ENCODE results near the gene CDH13.

CDH13 gene

DNA sequence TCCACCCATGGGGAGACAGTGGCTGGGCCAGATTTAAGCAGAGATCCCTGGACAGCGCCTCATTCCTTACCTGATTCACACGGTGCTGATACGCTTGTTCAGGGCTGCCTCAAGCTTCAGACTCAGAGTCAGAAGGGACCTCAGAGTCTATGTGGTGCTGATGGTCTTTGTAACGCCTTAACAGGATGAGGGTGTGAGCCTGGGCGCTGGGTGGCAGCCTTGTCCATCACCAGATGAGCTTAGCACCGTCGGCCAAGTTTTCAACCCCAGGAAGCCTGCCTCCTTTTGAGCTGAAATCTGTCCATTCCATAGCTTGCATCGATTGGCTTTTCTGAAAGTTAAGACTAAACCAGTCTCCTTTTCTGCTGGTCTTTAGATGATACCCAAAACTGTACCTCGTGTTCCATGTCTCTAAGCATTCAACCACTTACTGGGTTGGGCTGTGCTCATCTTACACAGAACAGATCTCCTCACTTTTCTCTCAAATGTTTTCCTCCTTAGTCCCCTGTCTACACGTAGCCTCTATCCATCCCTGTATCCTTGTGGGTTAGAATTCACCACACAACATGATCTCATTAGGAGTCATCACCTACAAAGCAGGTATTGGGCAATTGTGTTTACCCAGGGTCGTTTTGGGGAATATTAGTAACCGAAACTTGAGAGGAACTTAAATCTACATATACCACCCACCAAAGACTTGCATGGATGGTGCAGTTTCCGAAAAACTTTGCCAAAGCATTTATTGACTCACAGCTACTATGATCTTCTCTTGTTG, 573.4 kb downstream of the CDH13 start:
- Histone ChIP-seq H3K36me3 (ENCODE audit: control insufficient read depth in 2 of 2, insufficient read depth in 2 of 2, low read length in 2 of 2) (no peaks in the 10 kb centered on the region), H3K27me3 (ENCODE audit: control insufficient read depth in 1 of 2, insufficient read depth in 2 of 2, low read length in 2 of 2) (no peaks in the 10 kb centered on the region), H3K4me1 (ENCODE audit: control insufficient read depth, insufficient read depth, low read length) (no peaks in the 10 kb centered on the region), H3K9me3 (ENCODE audit: control insufficient read depth in 2 of 2, low read length in 2 of 2) (no peaks in the 10 kb centered on the region), H3K27ac (ENCODE audit: low read length) (no peak overlapping the region), H3K9ac (ENCODE audit: low read length in 2 of 2) (no peak overlapping the region), H3K4me3 (ENCODE audit: low read length in 2 of 2) (no peak overlapping the region)

DNA sequence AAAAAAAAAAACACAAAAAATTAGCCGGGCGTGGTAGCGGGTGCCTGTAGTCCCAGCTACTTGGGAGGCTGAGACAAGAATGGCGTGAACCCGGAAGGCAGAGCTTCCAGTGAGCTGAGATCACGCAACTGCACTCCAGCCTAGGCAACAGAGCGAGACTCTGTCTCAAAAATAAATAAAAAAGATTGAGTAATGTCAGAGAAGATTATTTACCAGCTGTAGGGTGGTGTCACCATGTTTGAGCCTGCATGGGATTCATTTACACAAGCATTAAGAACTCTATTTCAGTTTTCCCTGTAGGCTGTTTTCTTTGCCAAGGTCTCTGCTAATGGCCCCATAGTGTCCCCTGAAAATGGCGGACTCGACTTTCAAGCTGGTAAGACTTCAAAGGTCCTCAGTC, 575.0 kb downstream of the CDH13 start:
- H3K27me3 ChIP-seq (ENCODE audit: control insufficient read depth in 1 of 2, insufficient read depth in 2 of 2, low read length in 2 of 2): no peaks in the 10 kb centered on the region
- no peak overlapping the region for H3K27ac ChIP-seq (ENCODE audit: low read length)
- no peaks in the 10 kb centered on the region for H3K36me3 ChIP-seq (ENCODE audit: control insufficient read depth in 2 of 2, insufficient read depth in 2 of 2, low read length in 2 of 2)
- H3K4me1 ChIP-seq (ENCODE audit: control insufficient read depth, insufficient read depth, low read length): no peaks in the 10 kb centered on the region
- H3K9ac ChIP-seq (ENCODE audit: low read length in 2 of 2): no peak overlapping the region
- H3K9me3 ChIP-seq (ENCODE audit: control insufficient read depth in 2 of 2, low read length in 2 of 2): no peaks in the 10 kb centered on the region
- H3K4me3 ChIP-seq (ENCODE audit: low read length in 2 of 2): no peak overlapping the region

DNA sequence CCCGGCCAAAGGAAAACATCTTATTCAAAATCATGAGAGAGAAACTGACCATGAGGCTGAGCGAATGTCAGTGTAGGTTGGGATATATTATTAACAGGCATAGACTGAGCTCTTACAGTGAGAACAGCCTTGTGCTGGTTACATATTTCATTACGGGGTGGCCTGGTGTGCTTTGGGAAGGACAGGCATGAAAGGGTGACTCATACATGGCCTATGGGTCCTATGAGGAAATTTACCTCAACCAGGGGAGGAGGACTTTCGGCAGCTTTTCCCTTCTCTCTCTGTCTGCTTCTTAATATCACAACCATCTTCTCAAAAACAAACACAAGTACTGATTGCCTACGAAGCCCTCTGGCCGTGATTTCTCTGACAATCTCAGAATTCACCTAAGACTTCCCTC, 579.1 kb downstream of the CDH13 start:
- Histone ChIP-seq H3K9me3 (ENCODE audit: control insufficient read depth in 2 of 2, low read length in 2 of 2) (no peaks in the 10 kb centered on the region), H3K27ac (ENCODE audit: low read length) (no peak overlapping the region), H3K4me3 (ENCODE audit: low read length in 2 of 2) (no peak overlapping the region), H3K4me1 (ENCODE audit: control insufficient read depth, insufficient read depth, low read length) (no peaks in the 10 kb centered on the region), H3K27me3 (ENCODE audit: control insufficient read depth in 1 of 2, insufficient read depth in 2 of 2, low read length in 2 of 2) (no peaks in the 10 kb centered on the region), H3K9ac (ENCODE audit: low read length in 2 of 2) (no peak overlapping the region), H3K36me3 (ENCODE audit: control insufficient read depth in 2 of 2, insufficient read depth in 2 of 2, low read length in 2 of 2) (no peaks in the 10 kb centered on the region)

DNA sequence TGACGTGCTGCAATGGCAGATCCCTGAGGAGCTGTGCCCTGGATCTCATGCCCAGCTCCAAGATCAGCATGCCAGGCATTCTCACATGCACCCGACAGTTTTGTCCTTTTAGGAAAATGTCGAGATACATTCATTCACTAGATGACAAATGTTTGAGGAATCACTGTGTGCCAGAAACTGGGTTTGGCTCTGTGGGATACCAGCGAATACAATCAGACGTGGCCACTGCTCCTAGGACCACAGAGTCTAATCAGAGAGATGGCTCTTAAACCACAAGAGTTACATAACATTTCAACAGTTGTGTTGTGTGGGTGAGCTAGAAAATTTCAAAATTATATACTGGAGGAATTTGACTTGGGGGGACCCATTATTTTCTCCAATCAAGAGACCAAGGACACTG, 579.7 kb downstream of the CDH13 start:
- Histone ChIP-seq H3K27ac (ENCODE audit: low read length) (no peak overlapping the region), H3K27me3 (ENCODE audit: control insufficient read depth in 1 of 2, insufficient read depth in 2 of 2, low read length in 2 of 2) (no peaks in the 10 kb centered on the region), H3K36me3 (ENCODE audit: control insufficient read depth in 2 of 2, insufficient read depth in 2 of 2, low read length in 2 of 2) (no peaks in the 10 kb centered on the region), H3K4me1 (ENCODE audit: control insufficient read depth, insufficient read depth, low read length) (no peaks in the 10 kb centered on the region), H3K9ac (ENCODE audit: low read length in 2 of 2) (no peak overlapping the region), H3K4me3 (ENCODE audit: low read length in 2 of 2) (no peak overlapping the region), H3K9me3 (ENCODE audit: control insufficient read depth in 2 of 2, low read length in 2 of 2) (no peaks in the 10 kb centered on the region)

DNA sequence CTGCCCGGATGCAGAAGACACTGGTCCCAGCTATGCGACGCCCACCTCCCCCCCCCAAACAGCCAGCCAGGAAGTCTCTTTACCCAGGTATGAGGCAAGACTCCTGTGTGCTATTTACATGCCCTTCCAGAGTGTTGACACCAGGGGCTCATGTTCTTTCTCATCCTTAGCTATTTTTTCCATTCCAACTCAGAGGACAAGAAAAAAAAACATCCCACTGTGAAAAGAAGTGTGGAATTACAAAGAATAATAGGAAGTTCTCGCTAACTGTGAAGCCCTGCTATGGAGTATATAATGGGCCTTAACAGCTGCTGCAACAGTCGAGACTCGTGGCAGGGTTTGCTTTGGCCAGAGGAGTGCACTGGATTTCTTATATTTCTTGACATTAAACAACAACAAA, 584.9 kb downstream of the CDH13 start:
- no peaks in the 10 kb centered on the region for H3K9me3 ChIP-seq (ENCODE audit: control insufficient read depth in 2 of 2, low read length in 2 of 2)
- H3K36me3 ChIP-seq (ENCODE audit: control insufficient read depth in 2 of 2, insufficient read depth in 2 of 2, low read length in 2 of 2): no peaks in the 10 kb centered on the region
- H3K27ac ChIP-seq (ENCODE audit: low read length): no peak overlapping the region
- H3K4me3 ChIP-seq (ENCODE audit: low read length in 2 of 2): no peak overlapping the region
- peaks cover 4% of the 10 kb centered on the region for H3K4me1 ChIP-seq (ENCODE audit: control insufficient read depth, insufficient read depth, low read length)
- no peak overlapping the region for H3K9ac ChIP-seq (ENCODE audit: low read length in 2 of 2)
- no peaks in the 10 kb centered on the region for H3K27me3 ChIP-seq (ENCODE audit: control insufficient read depth in 1 of 2, insufficient read depth in 2 of 2, low read length in 2 of 2)

DNA sequence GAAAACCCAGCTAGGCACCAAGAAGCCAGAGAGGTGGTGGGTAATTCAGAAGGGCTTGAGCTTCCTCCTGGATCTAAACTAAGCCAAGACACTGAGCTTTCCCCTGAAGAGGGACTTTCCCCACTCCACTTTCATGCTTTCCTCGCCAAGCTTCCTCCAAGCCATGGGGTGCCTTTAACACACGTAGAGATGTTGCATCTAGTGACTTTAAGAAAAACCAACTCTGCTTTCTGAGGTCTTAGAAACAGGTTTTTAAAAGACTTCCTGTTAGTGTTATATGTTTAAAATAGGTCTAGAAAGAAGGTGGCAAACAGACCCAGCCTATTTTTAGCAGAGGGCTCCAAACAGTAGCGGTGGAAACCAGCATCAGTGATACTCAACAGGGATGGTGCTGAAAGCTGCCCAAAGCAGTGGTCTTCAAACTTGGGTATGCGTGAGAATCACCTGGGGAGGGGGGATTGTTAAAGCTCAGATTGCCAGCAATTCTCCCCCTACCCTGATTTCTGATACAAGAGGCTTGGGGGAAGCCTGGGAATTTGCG, 585.6 kb downstream of the CDH13 start:
- Histone ChIP-seq H3K27ac (ENCODE audit: low read length) (no peak overlapping the region), H3K27me3 (ENCODE audit: control insufficient read depth in 1 of 2, insufficient read depth in 2 of 2, low read length in 2 of 2) (no peaks in the 10 kb centered on the region), H3K9me3 (ENCODE audit: control insufficient read depth in 2 of 2, low read length in 2 of 2) (no peaks in the 10 kb centered on the region)

DNA sequence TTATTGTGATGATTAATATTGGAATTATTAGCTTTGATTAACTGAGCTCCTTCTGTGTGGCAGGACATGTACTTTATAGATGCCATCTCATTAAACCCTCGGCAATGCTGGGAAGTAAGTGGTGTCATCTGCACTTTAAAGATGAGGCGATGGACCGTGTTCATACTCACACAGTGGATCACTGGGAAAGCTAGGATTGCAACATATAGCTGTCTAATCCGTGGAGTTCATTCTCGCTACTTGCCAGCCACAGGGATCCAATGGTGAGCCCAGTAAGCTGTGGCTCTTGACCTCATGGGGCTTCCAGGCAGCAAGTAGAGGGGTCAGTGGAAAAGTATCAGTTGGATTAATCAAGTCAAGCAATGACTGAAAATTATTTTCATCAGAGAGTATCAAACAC, 587.9 kb downstream of the CDH13 start:
- Histone ChIP-seq H3K4me3 (ENCODE audit: low read length in 2 of 2) (no peak overlapping the region), H3K9me3 (ENCODE audit: control insufficient read depth in 2 of 2, low read length in 2 of 2) (no peaks in the 10 kb centered on the region), H3K27ac (ENCODE audit: low read length) (no peak overlapping the region), H3K9ac (ENCODE audit: low read length in 2 of 2) (no peak overlapping the region), H3K27me3 (ENCODE audit: control insufficient read depth in 1 of 2, insufficient read depth in 2 of 2, low read length in 2 of 2) (no peaks in the 10 kb centered on the region), H3K36me3 (ENCODE audit: control insufficient read depth in 2 of 2, insufficient read depth in 2 of 2, low read length in 2 of 2) (no peaks in the 10 kb centered on the region), H3K4me1 (ENCODE audit: control insufficient read depth, insufficient read depth, low read length) (peaks cover 4% of the 10 kb centered on the region)

More for the DNA sequence above, 585.6 kb downstream of the CDH13 start:
- peaks cover 4% of the 10 kb centered on the region for H3K4me1 ChIP-seq (ENCODE audit: control insufficient read depth, insufficient read depth, low read length)
- no peaks in the 10 kb centered on the region for H3K36me3 ChIP-seq (ENCODE audit: control insufficient read depth in 2 of 2, insufficient read depth in 2 of 2, low read length in 2 of 2)
- H3K9ac ChIP-seq (ENCODE audit: low read length in 2 of 2): no peak overlapping the region
- no peak overlapping the region for H3K4me3 ChIP-seq (ENCODE audit: low read length in 2 of 2)

DNA sequence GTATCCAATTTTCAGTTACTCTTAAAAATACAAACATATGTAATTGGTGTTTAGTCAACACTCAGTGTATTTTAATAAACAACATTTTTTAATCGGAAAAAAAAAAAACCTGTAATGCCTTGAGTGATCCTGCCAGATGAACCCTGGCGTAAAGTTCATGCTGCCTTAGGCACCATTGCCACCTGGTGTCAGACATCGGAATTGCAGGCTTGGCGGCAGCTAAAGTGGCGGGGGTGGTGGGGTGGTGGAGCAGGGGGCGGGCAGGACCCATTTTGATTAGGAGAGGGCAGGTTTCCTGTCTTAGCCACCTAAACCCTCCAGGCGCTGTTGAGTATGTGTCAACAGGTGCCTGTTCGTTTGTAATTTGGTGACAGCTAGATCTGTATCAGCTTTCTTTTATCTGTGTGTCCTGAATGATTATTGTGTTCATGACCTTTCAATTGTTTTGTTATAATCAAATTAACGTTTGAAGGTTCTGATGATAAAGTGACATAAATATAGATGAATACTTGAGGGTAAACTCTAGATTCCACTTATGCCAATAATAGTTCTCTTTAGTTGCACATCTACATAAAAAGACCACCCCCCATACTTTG, 588.7 kb downstream of the CDH13 start:
- Histone ChIP-seq H3K9ac (ENCODE audit: low read length in 2 of 2) (no peak overlapping the region), H3K4me1 (ENCODE audit: control insufficient read depth, insufficient read depth, low read length) (peaks cover 4% of the 10 kb centered on the region), H3K9me3 (ENCODE audit: control insufficient read depth in 2 of 2, low read length in 2 of 2) (no peaks in the 10 kb centered on the region), H3K4me3 (ENCODE audit: low read length in 2 of 2) (no peak overlapping the region), H3K27me3 (ENCODE audit: control insufficient read depth in 1 of 2, insufficient read depth in 2 of 2, low read length in 2 of 2) (no peaks in the 10 kb centered on the region), H3K36me3 (ENCODE audit: control insufficient read depth in 2 of 2, insufficient read depth in 2 of 2, low read length in 2 of 2) (no peaks in the 10 kb centered on the region), H3K27ac (ENCODE audit: low read length) (no peak overlapping the region)

DNA sequence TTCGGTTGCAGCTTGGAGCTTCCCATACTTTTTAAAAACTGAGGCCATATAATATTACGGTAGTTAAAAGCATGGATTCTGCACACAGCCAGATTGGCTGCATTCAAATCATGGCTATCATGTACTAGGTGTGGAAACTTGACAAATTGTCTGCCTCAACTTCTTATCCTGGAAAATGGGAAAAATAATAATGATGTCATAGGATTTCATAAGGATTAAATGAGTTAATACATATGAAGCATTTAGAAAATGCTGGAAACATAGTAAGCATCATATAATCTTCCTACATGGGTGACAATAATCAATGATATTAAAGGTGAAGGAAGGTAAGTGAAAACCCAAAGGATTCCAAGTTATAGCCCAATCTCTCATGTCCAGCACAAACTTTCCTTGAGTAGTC, 592.5 kb downstream of the CDH13 start:
- Histone ChIP-seq H3K4me3 (ENCODE audit: low read length in 2 of 2) (no peak overlapping the region), H3K4me1 (ENCODE audit: control insufficient read depth, insufficient read depth, low read length) (no peaks in the 10 kb centered on the region), H3K27me3 (ENCODE audit: control insufficient read depth in 1 of 2, insufficient read depth in 2 of 2, low read length in 2 of 2) (no peaks in the 10 kb centered on the region)

DNA sequence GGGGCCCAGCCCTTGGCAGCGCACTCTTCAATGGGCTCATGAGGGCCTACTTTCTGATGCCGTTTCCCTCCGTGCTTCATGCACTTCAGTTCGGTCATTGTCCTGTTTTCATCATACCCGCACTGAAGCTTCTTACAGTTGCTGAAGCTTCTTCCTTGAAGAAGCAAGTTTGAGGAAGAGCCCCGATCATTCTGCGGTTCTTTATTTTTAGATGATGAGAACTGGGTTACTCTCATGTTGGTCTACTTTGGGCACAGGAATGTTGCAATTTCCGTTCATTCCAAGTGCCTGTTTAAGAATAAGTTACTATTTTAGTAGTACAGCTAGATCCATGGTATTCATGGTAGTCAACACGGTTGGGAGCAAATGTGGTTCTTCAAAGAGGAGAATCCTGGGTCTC, 593.3 kb downstream of the CDH13 start:
- H3K9me3 ChIP-seq (ENCODE audit: control insufficient read depth in 2 of 2, low read length in 2 of 2): no peaks in the 10 kb centered on the region
- no peaks in the 10 kb centered on the region for H3K4me1 ChIP-seq (ENCODE audit: control insufficient read depth, insufficient read depth, low read length)
- no peaks in the 10 kb centered on the region for H3K36me3 ChIP-seq (ENCODE audit: control insufficient read depth in 2 of 2, insufficient read depth in 2 of 2, low read length in 2 of 2)
- H3K9ac ChIP-seq (ENCODE audit: low read length in 2 of 2): no peak overlapping the region
- H3K27ac ChIP-seq (ENCODE audit: low read length): no peak overlapping the region
- no peaks in the 10 kb centered on the region for H3K27me3 ChIP-seq (ENCODE audit: control insufficient read depth in 1 of 2, insufficient read depth in 2 of 2, low read length in 2 of 2)
- no peak overlapping the region for H3K4me3 ChIP-seq (ENCODE audit: low read length in 2 of 2)

More for the DNA sequence above, 592.5 kb downstream of the CDH13 start:
- no peak overlapping the region for H3K27ac ChIP-seq (ENCODE audit: low read length)
- H3K9ac ChIP-seq (ENCODE audit: low read length in 2 of 2): no peak overlapping the region
- no peaks in the 10 kb centered on the region for H3K9me3 ChIP-seq (ENCODE audit: control insufficient read depth in 2 of 2, low read length in 2 of 2)
- no peaks in the 10 kb centered on the region for H3K36me3 ChIP-seq (ENCODE audit: control insufficient read depth in 2 of 2, insufficient read depth in 2 of 2, low read length in 2 of 2)

DNA sequence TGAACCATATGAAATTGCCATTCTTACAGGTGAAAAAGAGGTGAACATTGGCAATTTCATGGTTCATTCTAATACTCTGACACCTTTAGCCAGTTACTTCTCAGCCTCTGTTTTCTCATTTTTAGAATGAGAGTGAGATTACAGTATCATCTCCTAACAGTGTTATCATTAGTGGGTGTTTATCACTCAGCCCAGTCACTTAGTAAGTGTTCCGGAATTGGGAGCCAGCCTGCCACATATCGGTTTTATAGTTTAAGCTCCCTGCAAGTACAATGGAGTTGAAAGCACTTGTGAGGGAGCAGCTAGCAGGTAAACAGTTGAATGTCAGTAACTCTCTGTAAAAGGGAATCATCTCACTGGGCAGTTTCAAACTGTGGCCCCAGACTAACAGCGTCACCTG, 597.9 kb downstream of the CDH13 start:
- no peaks in the 10 kb centered on the region for H3K4me1 ChIP-seq (ENCODE audit: control insufficient read depth, insufficient read depth, low read length)
- H3K9me3 ChIP-seq (ENCODE audit: control insufficient read depth in 2 of 2, low read length in 2 of 2): no peaks in the 10 kb centered on the region
- no peaks in the 10 kb centered on the region for H3K36me3 ChIP-seq (ENCODE audit: control insufficient read depth in 2 of 2, insufficient read depth in 2 of 2, low read length in 2 of 2)
- no peak overlapping the region for H3K27ac ChIP-seq (ENCODE audit: low read length)
- H3K27me3 ChIP-seq (ENCODE audit: control insufficient read depth in 1 of 2, insufficient read depth in 2 of 2, low read length in 2 of 2): no peaks in the 10 kb centered on the region
- no peak overlapping the region for H3K4me3 ChIP-seq (ENCODE audit: low read length in 2 of 2)
- H3K9ac ChIP-seq (ENCODE audit: low read length in 2 of 2): no peak overlapping the region
